Loucy (cell line): ENCODE results near the gene RTN4.

ENCODE experiments used
- H2AFZ ChIP-seq: fragments of 200-600 bp; sonication (generic); 2 replicates; pipeline ENCODE4 v1.6.0; 2016; ENCODE audit warnings: antibody characterized with exemption, mild to moderate bottlenecking, low read length, moderate library complexity
- H3F3A ChIP-seq: fragments of 200-600 bp; 2 replicates; pipeline ENCODE4 v1.6.0; 2016; ENCODE audit warnings: antibody characterized with exemption, low read depth, mild to moderate bottlenecking
- H3K27me3 ChIP-seq: fragments of 200-600 bp; sonication (generic); 2 replicates; pipeline ENCODE4 v1.6.1; 2014; ENCODE audit warnings: low read length, mild to moderate bottlenecking; ENCODE audit not compliant: insufficient read depth, poor library complexity, severe bottlenecking
- H3K36me3 ChIP-seq: fragments of 200-600 bp; sonication (generic); 2 replicates; pipeline ENCODE4 v1.6.1; 2016; ENCODE audit warnings: low read length; ENCODE audit not compliant: insufficient read depth
- H3K4me1 ChIP-seq: fragments of 200-600 bp; sonication (generic); 2 replicates; pipeline ENCODE4 v1.5.1; 2014; ENCODE audit warnings: low read length, mild to moderate bottlenecking; ENCODE audit not compliant: insufficient read depth, poor library complexity, severe bottlenecking
- H3K4me2 ChIP-seq: fragments of 200-600 bp; sonication (generic); 2 replicates; pipeline ENCODE4 v1.6.0; 2014; ENCODE audit warnings: antibody characterized with exemption, low read length, low read depth, mild to moderate bottlenecking; ENCODE audit not compliant: poor library complexity, severe bottlenecking
- H3K4me3 ChIP-seq: fragments of 200-600 bp; sonication (generic); 2 replicates; pipeline ENCODE4 v1.5.1; 2014; ENCODE audit warnings: low read length, mild to moderate bottlenecking, mixed read lengths; ENCODE audit not compliant: poor library complexity, severe bottlenecking
- H3K79me2 ChIP-seq: fragments of 200-600 bp; sonication (generic); 2 replicates; pipeline ENCODE4 v1.6.1; 2014; ENCODE audit warnings: low read length; ENCODE audit not compliant: insufficient read depth
- H3K9ac ChIP-seq: fragments of 200-600 bp; sonication (generic); 2 replicates; pipeline ENCODE4 v1.6.0; 2014; ENCODE audit warnings: mild to moderate bottlenecking, low read depth, low read length, moderate library complexity; ENCODE audit not compliant: poor library complexity, severe bottlenecking
- H3K9me2 ChIP-seq: fragments of 200-600 bp; sonication (generic); replicated peaks from 2 replicates; pipeline ENCODE4 v1.6.1; 2016; ENCODE audit warnings: low read depth, low read length, mixed read lengths
- H3K9me3 ChIP-seq: fragments of 200-600 bp; sonication (generic); 2 replicates; pipeline ENCODE4 v1.6.1; 2014; ENCODE audit warnings: mild to moderate bottlenecking, antibody characterized with exemption, low read length, low read depth; ENCODE audit not compliant: insufficient read depth
- H4K20me1 ChIP-seq: fragments of 200-600 bp; sonication (generic); 2 replicates; pipeline ENCODE4 v1.6.0; 2014; ENCODE audit warnings: antibody characterized with exemption, low read length, mild to moderate bottlenecking; ENCODE audit not compliant: insufficient read depth, poor library complexity, severe bottlenecking
- EZH2phosphoT487 ChIP-seq: fragments of 200-600 bp; IDR thresholded peaks from 2 replicates; pipeline ENCODE4 v1.6.1; 2018; ENCODE audit warnings: antibody characterized with exemption, mild to moderate bottlenecking, moderate library complexity, borderline replicate concordance
- TF ChIP-seq, protein P1 (sequence below): fragments of 200-600 bp; sonication (generic); conservative IDR thresholded peaks from 2 replicates; pipeline ENCODE4 v1.5.1; 2014; ENCODE audit warnings: mild to moderate bottlenecking, antibody characterized with exemption, low read length

Gene RTN4

DNA sequence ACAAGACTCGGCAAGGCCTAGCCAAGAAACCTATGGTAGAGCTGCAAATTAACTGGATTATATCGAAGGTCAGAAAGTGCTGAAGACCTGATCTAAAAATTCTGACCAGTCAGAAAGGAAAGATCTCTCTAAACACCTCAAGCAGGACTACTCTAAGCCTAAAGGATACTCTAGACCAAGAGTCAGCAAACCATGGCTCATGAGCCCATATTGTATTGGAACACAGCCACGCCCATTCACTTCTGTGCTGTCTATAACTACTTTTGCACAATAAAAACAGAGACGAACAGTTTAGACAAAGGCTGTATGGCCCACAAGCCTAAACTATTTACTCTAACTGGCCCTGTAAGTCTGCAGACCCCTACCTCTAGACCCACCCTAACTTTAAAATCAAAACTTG is 18.7 kb downstream of the RTN4 start:
- peaks cover 99% of the 10 kb centered on the region for H3K79me2 ChIP-seq
- H3F3A ChIP-seq = no peaks in the 10 kb centered on the region
- H3K9me2 ChIP-seq = no peaks in the 10 kb centered on the region
- H3K4me3 ChIP-seq = no peak overlapping the region
- H2AFZ ChIP-seq = no peak overlapping the region
- no peak overlapping the region for H3K4me2 ChIP-seq
- H3K36me3 ChIP-seq = peaks cover 5% of the 10 kb centered on the region; the same call in 1 of the 2 replicates
- H3K9me3 ChIP-seq = peaks cover 5% of the 10 kb centered on the region; the same call in 1 of the 2 replicates
- H3K9ac ChIP-seq = no peak overlapping the region
- peaks cover 95% of the 10 kb centered on the region for H4K20me1 ChIP-seq
- H3K4me1 ChIP-seq = peaks cover 12% of the 10 kb centered on the region
- no peak for TF ChIP-seq EZH2phosphoT487
- TF ChIP-seq, protein P1, sequence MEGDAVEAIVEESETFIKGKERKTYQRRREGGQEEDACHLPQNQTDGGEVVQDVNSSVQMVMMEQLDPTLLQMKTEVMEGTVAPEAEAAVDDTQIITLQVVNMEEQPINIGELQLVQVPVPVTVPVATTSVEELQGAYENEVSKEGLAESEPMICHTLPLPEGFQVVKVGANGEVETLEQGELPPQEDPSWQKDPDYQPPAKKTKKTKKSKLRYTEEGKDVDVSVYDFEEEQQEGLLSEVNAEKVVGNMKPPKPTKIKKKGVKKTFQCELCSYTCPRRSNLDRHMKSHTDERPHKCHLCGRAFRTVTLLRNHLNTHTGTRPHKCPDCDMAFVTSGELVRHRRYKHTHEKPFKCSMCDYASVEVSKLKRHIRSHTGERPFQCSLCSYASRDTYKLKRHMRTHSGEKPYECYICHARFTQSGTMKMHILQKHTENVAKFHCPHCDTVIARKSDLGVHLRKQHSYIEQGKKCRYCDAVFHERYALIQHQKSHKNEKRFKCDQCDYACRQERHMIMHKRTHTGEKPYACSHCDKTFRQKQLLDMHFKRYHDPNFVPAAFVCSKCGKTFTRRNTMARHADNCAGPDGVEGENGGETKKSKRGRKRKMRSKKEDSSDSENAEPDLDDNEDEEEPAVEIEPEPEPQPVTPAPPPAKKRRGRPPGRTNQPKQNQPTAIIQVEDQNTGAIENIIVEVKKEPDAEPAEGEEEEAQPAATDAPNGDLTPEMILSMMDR = no peak
- H3K27me3 ChIP-seq = no peaks in the 10 kb centered on the region

DNA sequence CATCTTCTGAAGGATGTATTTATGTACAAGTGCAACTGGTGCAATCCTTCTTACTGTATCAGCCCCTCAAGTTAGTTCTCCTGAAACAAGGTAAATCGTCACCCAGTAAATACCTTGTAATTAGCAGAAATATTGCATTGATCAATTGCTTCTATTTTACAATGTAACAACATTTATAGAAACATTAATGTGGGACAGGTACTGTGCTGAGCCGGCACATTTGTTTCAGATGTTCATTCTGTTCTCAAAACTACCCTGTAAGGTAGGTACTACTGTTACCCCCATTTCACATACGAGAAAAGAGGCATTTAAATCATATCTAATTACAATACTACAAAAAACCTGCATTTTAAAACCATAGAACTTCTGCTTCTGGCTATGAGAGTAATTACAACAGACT is 19.5 kb downstream of the RTN4 start:
- H3K4me1 ChIP-seq = peaks cover 19% of the 10 kb centered on the region
- peaks cover 100% of the 10 kb centered on the region for H3K79me2 ChIP-seq
- H3F3A ChIP-seq = no peaks in the 10 kb centered on the region
- no peak overlapping the region for H2AFZ ChIP-seq
- no peaks in the 10 kb centered on the region for H3K9me2 ChIP-seq
- H3K4me2 ChIP-seq = no peak overlapping the region
- H3K36me3 ChIP-seq = peaks cover 9% of the 10 kb centered on the region; the same call in 1 of the 2 replicates
- H3K9me3 ChIP-seq = peaks cover 4% of the 10 kb centered on the region; the same call in 1 of the 2 replicates
- peaks cover 99% of the 10 kb centered on the region for H4K20me1 ChIP-seq
- no peaks in the 10 kb centered on the region for H3K27me3 ChIP-seq
- H3K9ac ChIP-seq = no peak overlapping the region
- TF ChIP-seq EZH2phosphoT487 = no peak
- TF ChIP-seq, protein P1 = no peak
- H3K4me3 ChIP-seq = no peak overlapping the region

DNA sequence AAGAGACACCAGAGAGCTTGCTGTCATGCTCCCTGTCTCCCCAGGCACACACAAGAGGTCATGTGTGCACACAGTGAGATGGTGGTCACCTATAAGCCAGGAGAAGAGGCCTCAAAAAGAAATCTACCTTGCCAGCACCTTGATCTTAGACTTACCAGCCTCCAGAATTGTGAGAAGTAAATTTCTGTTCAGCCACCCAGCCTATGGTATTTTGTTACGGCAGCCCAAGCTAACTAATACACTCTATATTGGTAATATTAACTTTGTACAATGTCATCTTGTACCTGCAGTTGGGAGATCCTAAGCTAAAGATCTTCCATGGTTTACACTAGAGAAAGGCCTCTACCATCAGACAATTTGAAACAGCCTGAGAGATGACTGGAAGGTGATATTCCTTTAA is 21.2 kb downstream of the RTN4 start:
- H3K36me3 ChIP-seq = peaks cover 19% of the 10 kb centered on the region; the same call in 1 of the 2 replicates
- TF ChIP-seq EZH2phosphoT487 = no peak
- TF ChIP-seq, protein P1 = no peak
- no peak overlapping the region for H3K4me2 ChIP-seq
- no peaks in the 10 kb centered on the region for H3K9me2 ChIP-seq
- peaks cover 99% of the 10 kb centered on the region for H3K79me2 ChIP-seq
- H3K4me3 ChIP-seq = no peak overlapping the region
- H3F3A ChIP-seq = no peaks in the 10 kb centered on the region
- no peaks in the 10 kb centered on the region for H3K9me3 ChIP-seq
- peaks cover 99% of the 10 kb centered on the region for H4K20me1 ChIP-seq
- no peak overlapping the region for H3K9ac ChIP-seq
- no peak overlapping the region for H2AFZ ChIP-seq
- no peaks in the 10 kb centered on the region for H3K27me3 ChIP-seq
- peaks cover 14% of the 10 kb centered on the region for H3K4me1 ChIP-seq
